NCI-H82 treated with DMSO at 0.1 percent for 48 hours (cell line): ENCODE results near the gene GAB2.
A peak's percentile ranks its signal among the peaks of the same experiment; 100 is the strongest.
"Not testable (repeated sequence)": the region's sequence is repeated elsewhere in the genome, so short reads cannot be mapped to it uniquely, and the experiment has no call there.

Experiments
- DNase-seq: peaks from one replicate; lab custom pipeline; 2025; ENCODE audit not compliant: unreplicated experiment; lab: John Stamatoyannopoulos, UW

The GAB2 gene

GRCh38 chr11:78257654-78258053 is 160.0 kb downstream of the GAB2 start:
- no peak for DNase-seq

- DNase-seq: no peak
Observed at GRCh38 chr11:78256962-78257361, 160.7 kb downstream of the GAB2 start.

GRCh38 chr11:78255919-78256318 is 161.7 kb downstream of the GAB2 start:
- no peak for DNase-seq

GRCh38 chr11:78254268-78254667 is 163.4 kb downstream of the GAB2 start:
- DNase-seq: no peak

- DNase-seq: no peak
Observed at GRCh38 chr11:78253797-78254196, 163.8 kb downstream of the GAB2 start.

- no peak for DNase-seq
Observed at GRCh38 chr11:78251083-78251775, 166.4 kb downstream of the GAB2 start.

GRCh38 chr11:78250099-78250498 is 167.5 kb downstream of the GAB2 start:
- DNase-seq: no peak

- no peak for DNase-seq
Observed at GRCh38 chr11:78248903-78249302, 168.7 kb downstream of the GAB2 start.

- DNase-seq: no peak
Observed at GRCh38 chr11:78248191-78248590, 169.4 kb downstream of the GAB2 start.

GRCh38 chr11:78244546-78245255 is 172.9 kb downstream of the GAB2 start:
- no peak for DNase-seq

GRCh38 chr11:78244080-78244479 is 173.5 kb downstream of the GAB2 start:
- DNase-seq: no peak

- no peak for DNase-seq
Observed at GRCh38 chr11:78241475-78241874, 176.1 kb downstream of the GAB2 start.

- DNase-seq: no peak
Observed at GRCh38 chr11:78239781-78240180, 177.8 kb downstream of the GAB2 start.

- no peak for DNase-seq
Observed at GRCh38 chr11:78237293-78238046, 180.2 kb downstream of the GAB2 start.

GRCh38 chr11:78234006-78234405 is 183.6 kb downstream of the GAB2 start:
- DNase-seq: no peak

GRCh38 chr11:78233046-78233445 is 184.6 kb downstream of the GAB2 start:
- not testable (repeated sequence) for DNase-seq

- DNase-seq: no peak
Observed at GRCh38 chr11:78231962-78232501, 185.6 kb downstream of the GAB2 start.

- peak; percentile 12 for DNase-seq
Observed at GRCh38 chr11:78230161-78230877, 187.3 kb downstream of the GAB2 start.

- no peak for DNase-seq
Observed at GRCh38 chr11:78229106-78229505, 188.5 kb downstream of the GAB2 start.

- DNase-seq: peak; percentile 15
Observed at GRCh38 chr11:78228467-78228866, 189.2 kb downstream of the GAB2 start.

GRCh38 chr11:78227921-78228320 is 189.7 kb downstream of the GAB2 start:
- no peak for DNase-seq
